ENCODE results near the gene EFR3B.
A peak's percentile ranks its signal among the peaks of the same experiment; 100 is the strongest.
"Not testable (repeated sequence)": the region's sequence is repeated elsewhere in the genome, so short reads cannot be mapped to it uniquely, and the experiment has no call there.

Gene EFR3B

GRCh38 chr2:25073025-25073424, 31.1 kb downstream of the EFR3B start:
- no peak for DNase-seq (ENCODE audit: low spot score)

- DNase-seq (ENCODE audit: low spot score): no peak
Observed at GRCh38 chr2:25073914-25074313, 32.0 kb downstream of the EFR3B start.

- no peak for DNase-seq (ENCODE audit: low spot score)
Observed at GRCh38 chr2:25074826-25075225, 33.0 kb downstream of the EFR3B start.

- no peak for DNase-seq (ENCODE audit: low spot score)
Observed at GRCh38 chr2:25076749-25077148, 34.9 kb downstream of the EFR3B start.

- DNase-seq (ENCODE audit: low spot score): no peak
Observed at GRCh38 chr2:25077789-25078169, 35.9 kb downstream of the EFR3B start.

GRCh38 chr2:25078170-25079049, 36.5 kb downstream of the EFR3B start:
- no peak for DNase-seq (ENCODE audit: low spot score)

- no peak for DNase-seq (ENCODE audit: low spot score)
Observed at GRCh38 chr2:25079050-25079635, 37.3 kb downstream of the EFR3B start.

- DNase-seq (ENCODE audit: low spot score): no peak
Observed at GRCh38 chr2:25081237-25081790, 39.4 kb downstream of the EFR3B start.

GRCh38 chr2:25082002-25082622, 40.2 kb downstream of the EFR3B start:
- DNase-seq (ENCODE audit: low spot score): no peak

- DNase-seq (ENCODE audit: low spot score): no peak
Observed at GRCh38 chr2:25085761-25086560, 44.1 kb downstream of the EFR3B start.

- DNase-seq (ENCODE audit: low spot score): no peak
Observed at GRCh38 chr2:25088817-25089516, 47.1 kb downstream of the EFR3B start.

- no peak for DNase-seq (ENCODE audit: low spot score)
Observed at GRCh38 chr2:25089605-25090315, 47.9 kb downstream of the EFR3B start.

- no peak for DNase-seq (ENCODE audit: low spot score)
Observed at GRCh38 chr2:25090801-25091200, 48.9 kb downstream of the EFR3B start.

- DNase-seq (ENCODE audit: low spot score): no peak
Observed at GRCh38 chr2:25091265-25091664, 49.4 kb downstream of the EFR3B start.

- peak; percentile 52 for DNase-seq (ENCODE audit: low spot score)
Observed at GRCh38 chr2:25098056-25098455, 56.2 kb downstream of the EFR3B start.

GRCh38 chr2:25098670-25099486, 57.0 kb downstream of the EFR3B start:
- no peak for DNase-seq (ENCODE audit: low spot score)

- not testable (repeated sequence) for DNase-seq (ENCODE audit: low spot score)
Observed at GRCh38 chr2:25102352-25102751, 60.5 kb downstream of the EFR3B start.

- no peak for DNase-seq (ENCODE audit: low spot score)
Observed at GRCh38 chr2:25103287-25103871, 61.5 kb downstream of the EFR3B start.

- DNase-seq (ENCODE audit: low spot score): no peak
Observed at GRCh38 chr2:25104736-25105135, 62.9 kb downstream of the EFR3B start.

Data from Ammon's horn (tissue), 1 donor.